Measurements from ENCODE around the gene SIRT6.
"Not testable (repeated sequence)": the region's sequence is repeated elsewhere in the genome, so short reads cannot be mapped to it uniquely, and the experiment has no call there.

SIRT6 gene

DNA sequence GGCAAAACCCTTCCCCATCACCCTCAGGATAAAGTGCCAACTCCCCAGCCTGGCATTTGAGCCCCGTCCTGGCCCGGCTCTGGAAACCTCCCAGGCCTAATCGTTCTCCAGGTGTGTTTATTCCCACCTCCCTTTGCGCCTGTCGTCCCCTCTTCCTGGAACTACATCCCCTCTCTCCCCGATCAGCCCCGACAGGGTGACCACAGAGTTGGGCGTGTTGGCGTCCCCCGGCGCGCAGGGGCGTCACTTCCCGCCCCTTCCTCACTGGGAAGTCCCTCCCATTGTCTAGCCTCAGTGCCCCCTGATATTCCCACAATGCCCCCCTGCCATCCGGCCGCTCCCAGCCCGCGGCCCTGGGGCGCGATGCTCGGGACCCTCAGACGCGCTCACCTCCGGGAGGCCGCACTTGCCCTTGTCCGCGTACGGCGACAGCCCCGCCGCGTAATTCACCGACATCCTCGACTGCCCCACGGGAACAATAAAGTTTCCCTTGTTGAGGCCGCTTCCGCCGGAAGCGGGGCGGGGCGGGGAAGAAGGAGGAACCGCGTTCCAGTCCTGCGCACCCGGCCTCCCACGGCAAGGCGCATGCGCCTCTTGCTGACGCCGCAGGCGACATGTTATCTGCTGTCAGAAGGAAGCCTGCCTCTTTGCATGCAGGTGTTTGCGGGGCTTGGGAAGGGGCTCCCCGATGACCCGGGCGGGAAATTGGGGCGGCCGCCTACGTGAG lies at the start of gene SIRT6, which contains the start of gene ANKRD24:
SIRT6 (minus strand) TSS at position 480 of the 727 bp plus-strand sequence; CDS start at position 456, 24 bp downstream.
ANKRD24 (plus strand) TSS at position 606 of the 727 bp plus-strand sequence. CDS start 3,737 bp downstream, outside the sequence.
- DNase-seq, result peak; percentile 96

DNA sequence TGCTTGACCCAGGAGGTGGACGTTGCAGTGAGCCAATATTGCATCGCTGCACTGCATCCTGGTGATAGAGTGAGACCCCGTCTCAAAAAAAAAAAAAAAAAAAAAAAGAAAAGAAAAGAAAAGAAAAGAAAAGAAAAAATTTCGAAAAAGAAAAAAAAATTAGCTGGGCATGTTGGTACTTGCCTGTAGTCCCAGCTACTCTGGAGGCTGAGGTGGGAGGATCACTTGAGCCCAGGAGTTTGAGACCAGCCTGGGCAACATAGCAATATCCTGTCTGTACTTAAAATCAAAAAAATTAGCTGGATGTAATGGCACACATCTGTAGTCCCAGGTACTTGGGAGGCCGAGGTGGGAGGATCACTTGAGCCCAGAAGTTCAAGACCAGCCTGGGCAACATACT lies 49.8 kb upstream of the SIRT6 start:
- not testable (repeated sequence) for DNase-seq

DNA sequence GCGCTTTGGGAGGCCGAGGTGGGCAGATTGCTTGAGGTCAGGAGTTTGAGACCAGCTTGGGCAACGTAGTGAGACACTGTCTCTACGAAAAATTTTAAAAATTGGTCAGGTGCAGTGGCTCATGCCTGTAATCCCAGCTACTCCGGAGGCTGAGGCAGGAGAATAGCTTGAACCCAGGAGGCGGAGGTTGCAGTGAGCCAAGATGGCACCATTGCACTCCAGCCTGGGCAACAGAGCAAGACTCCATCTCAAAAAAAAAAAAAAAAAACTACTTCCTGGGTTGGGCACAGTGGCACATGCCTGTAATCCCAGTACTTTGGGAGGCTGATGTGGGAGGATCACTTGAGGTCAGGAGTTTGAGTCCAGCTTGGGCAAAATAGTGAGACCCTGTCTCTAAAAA lies 49.2 kb upstream of the SIRT6 start:
- not testable (repeated sequence) for DNase-seq

- not testable (repeated sequence) for DNase-seq
These were observed 47.9 kb upstream of the SIRT6 start for GRCh38 chr19:4230237-4230636.

GRCh38 chr19:4229179-4229931 lies 47.0 kb upstream of the SIRT6 start, which contains the start of gene EBI3:
Gene EBI3, plus strand, starts transcription at chr19:4229523. Its CDS starts 28 bp downstream, at chr19:4229551.
- DNase-seq, result peak; percentile 31

DNA sequence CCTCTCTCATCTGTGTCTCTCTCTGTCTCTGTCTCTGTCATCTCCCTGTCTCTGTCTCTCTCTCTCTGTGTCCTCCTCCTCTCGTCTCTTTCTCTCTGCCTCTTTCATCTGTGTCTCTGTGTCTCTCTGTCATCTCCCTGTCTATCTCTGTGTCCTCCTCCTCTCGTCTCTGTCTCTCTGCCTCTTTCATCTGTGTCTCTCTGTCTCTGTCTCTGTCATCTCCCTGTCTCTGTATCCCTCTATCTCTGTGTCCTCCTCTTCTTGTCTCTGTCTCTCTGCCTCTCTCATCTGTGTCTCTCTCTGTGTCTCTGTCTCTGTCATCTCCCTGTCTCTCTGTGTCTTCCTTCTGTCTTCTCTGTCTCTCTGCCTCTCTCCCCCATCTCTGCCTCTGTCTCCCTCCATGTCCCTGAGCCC lies 46.4 kb upstream of the SIRT6 start:
- DNase-seq, result no peak

DNA sequence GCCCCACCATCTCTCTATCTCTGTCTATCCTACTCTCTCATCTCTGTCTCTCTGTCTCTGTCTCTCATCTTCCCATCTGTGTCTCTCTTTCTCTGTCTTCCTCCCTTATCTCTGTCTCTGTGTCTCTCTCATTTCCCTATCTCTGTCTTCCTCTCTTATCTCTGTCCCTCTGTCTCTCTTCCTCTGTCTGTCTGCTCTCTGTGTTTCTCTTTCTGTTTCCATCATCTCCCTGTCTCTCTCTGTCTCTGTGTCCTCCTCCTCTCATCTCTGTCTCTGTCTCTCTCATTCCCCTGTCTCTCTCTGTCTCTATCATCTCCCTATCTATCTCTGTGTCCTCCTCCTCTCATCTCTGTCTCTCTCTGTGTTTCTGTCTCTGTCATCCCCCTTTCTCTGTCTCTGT lies 45.4 kb upstream of the SIRT6 start:
- DNase-seq, result no peak

- DNase-seq, result no peak
These were observed 43.5 kb upstream of the SIRT6 start for GRCh38 chr19:4225885-4226284.

DNA sequence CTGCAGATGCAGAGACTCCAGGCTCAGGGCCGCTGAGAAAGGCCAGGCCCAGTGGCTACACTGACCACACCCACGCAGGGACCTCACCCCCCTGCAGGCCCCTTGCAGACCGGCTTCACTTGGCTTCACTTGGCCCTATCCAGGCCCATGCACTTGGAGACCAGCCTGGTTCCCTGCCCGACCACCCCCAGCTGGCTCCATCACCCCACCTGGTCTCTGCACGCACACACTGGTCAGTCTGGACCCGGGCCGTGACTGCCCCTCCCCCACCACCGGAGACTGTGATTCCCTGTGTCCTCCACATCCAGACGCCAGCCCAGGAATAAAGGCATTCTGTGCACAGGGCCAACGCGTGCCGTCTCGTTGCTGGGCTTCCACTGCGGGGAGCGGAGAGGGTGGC lies 42.1 kb upstream of the SIRT6 start:
- peak; percentile 49 for DNase-seq

GRCh38 chr19:4220188-4220587 lies 37.8 kb upstream of the SIRT6 start:
- no peak for DNase-seq

DNA sequence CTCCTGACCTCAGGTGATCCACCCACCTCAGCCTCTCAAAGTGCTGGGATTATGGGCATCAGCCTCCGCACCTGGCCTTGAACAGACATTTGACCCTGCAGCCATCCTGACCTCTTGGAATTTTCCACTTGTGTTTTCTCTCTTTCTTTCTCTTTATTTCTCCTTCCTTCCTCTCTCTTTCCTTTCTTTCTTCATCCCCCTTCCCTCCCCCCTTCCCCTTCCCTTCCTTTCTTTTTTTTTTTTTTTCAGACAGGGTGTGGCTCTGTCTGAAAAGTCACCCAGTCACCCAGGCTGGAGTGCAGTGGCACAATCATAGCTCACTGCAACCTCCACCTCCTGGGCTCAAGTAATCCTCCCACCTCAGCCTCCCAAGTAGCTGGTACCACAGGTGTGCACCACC lies 36.2 kb upstream of the SIRT6 start:
- not testable (repeated sequence) for DNase-seq

DNA sequence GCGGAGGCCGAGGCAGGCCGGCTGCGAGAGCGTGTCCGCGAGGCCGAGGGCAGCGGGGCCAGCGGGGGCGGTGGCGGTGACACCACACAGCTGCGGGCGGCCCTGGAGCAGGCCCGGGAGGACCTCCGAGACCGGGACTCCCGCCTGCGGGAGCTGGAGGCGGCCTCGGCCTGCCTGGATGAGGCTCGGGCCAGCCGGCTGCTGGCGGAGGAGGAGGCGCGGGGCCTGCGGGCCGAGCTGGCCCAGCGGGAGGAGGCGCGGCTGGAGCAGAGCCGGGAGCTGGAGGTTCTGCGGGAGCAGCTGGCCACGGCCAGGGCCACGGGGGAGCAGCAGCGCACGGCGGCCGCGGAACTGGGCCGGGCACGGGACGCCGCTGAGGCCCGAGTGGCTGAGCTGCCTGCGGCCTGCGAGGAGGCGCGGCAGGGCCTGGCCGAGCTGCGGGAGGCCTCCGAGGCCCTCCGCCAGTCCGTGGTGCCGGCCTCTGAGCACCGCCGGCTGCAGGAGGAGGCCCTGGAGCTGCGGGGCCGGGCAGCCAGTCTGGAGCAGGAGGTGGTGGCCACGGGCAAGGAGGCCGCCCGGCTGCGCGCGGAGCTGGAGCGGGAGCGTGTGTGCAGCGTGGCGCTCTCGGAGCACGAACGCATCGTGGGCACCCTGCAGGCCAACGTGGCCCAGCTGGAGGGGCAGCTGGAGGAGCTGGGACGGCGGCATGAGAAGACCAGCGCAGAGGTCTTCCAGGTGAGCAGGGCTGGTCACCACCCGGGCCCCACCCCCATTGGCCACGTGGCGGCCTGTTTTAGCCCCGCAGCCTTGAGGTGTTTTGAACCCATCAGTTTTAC lies 35.3 kb upstream of the SIRT6 start:
- no peak for DNase-seq

GRCh38 chr19:4216846-4217245 lies 34.5 kb upstream of the SIRT6 start:
- DNase-seq, result no peak

- no peak for DNase-seq
These were observed 33.4 kb upstream of the SIRT6 start for GRCh38 chr19:4215807-4216206.

GRCh38 chr19:4213116-4213515 lies 30.8 kb upstream of the SIRT6 start:
- no peak for DNase-seq

DNA sequence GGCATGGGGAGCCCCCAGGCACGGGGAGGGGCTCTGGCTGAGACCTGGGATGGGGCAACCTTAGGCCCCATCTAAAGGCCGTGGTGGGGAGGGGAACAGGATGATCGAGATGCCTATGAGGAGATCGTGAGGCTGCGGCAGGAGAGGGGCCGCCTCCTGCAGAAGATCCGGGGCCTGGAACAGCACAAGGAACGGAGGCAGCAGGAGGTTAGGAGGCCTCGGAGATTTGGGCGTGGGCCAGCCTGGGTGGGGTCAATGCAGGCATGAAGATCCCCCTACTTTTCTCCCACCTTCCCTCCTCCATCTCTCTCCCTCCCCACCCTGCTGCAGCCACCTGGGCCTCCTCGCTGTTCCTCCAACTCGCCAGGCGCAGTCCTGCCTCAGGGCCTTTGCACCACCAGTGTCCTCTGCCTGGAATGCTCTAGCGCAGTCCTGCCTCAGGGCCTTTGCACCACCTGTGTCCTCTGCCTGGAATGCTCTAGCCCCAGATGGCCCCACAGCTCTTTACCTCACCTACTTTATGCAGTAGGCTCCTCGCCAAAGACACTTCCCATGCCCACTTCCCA lies 27.9 kb upstream of the SIRT6 start:
- no peak for DNase-seq

DNA sequence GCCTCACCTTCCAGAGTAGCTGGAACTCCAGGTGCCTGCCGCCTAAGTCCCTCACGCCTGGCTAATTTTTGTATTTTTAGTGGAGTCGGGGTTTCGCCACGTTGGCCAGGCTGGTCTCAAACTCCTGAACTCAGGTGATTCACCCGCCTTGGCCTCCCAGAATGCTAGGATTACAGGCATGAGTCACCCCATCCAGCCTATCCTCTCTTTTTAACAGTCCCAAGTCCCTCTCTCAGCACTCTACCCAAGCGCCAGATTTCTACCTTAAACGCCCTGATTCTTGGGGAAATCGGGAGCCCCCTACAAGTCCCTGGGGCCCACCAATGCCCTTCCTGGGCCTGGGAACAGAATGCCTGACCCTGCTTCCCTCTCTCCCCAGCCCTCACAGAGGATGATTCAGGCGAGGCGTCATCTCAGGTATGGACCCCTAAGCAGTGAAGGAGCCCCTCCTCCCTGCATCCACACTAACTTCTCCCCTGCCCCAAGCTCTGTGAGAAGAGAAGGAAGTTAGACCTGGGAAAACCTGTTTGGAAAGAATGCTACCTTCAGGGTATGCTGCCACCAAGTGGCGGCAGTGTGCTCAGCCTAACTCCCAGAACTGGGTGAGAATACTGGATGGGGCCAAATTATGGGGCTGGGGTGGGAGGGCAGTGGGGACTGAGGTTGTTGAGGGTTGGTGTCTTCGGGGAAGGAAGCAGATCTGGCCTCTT lies 26.2 kb upstream of the SIRT6 start:
- DNase-seq, result no peak

DNA sequence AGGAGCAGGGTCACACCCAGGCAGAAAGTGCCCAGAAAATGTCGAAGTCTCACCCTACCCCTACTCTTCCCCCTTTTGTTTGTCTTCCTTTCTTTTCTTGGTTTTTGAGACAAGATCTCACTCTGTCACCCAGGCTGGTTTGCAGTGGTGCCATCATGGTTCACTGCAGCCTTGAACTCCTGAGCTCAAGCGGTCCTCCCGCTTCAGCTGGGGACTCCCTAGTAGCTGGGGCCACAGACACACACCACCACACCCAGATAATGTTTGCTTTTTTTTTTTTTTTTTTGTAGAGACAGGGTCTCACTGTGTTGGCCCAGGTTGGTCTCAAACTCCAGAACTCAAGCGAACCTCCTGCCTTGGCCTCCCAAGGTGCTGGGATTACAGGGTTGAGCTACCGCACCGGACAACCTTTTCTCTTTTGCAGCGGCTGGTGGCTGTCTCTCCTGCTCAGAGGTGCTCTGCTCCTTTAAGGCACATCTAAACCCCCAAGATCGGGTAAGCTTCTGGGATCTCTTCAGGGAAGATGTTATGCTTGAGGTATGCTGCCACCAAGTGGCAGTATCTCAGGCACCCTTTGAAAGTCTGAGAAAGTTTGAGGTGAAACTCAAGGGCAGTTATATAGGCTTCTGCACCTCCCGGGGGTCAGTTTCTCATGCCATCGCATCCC lies 24.6 kb upstream of the SIRT6 start:
- no peak for DNase-seq

GRCh38 chr19:4201798-4202197 lies 19.4 kb upstream of the SIRT6 start:
- DNase-seq, result no peak

GRCh38 chr19:4200940-4201542 lies 18.7 kb upstream of the SIRT6 start:
- no peak for DNase-seq

DNA sequence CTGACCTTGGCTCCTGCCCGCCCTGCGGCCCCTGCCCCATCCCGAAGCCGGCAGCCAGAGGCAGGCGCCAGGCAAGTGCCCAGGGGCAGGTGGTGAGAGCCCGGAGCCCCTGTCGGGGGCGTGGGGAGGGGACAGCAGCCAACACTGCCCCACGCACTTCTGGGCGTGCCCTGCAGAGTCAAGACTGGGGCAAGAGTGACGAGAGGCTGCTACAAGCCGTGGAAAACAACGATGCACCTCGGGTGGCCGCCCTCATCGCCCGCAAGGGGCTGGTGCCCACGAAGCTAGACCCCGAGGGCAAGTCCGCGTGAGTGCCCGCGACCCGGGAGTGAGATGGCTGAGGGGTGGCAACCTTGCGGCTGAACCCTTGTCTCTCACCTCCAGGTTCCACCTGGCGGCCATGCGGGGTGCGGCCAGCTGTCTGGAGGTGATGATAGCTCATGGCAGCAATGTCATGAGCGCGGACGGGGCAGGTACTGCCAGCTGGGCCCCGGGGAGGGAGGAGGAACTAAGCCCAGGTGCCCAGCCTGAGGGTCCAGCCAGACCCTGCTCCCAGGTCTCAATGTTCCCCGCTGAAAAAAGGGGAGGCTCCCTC lies 17.4 kb upstream of the SIRT6 start:
- no peak for DNase-seq
